Measurements from ENCODE around the gene NCK2.

DNA sequence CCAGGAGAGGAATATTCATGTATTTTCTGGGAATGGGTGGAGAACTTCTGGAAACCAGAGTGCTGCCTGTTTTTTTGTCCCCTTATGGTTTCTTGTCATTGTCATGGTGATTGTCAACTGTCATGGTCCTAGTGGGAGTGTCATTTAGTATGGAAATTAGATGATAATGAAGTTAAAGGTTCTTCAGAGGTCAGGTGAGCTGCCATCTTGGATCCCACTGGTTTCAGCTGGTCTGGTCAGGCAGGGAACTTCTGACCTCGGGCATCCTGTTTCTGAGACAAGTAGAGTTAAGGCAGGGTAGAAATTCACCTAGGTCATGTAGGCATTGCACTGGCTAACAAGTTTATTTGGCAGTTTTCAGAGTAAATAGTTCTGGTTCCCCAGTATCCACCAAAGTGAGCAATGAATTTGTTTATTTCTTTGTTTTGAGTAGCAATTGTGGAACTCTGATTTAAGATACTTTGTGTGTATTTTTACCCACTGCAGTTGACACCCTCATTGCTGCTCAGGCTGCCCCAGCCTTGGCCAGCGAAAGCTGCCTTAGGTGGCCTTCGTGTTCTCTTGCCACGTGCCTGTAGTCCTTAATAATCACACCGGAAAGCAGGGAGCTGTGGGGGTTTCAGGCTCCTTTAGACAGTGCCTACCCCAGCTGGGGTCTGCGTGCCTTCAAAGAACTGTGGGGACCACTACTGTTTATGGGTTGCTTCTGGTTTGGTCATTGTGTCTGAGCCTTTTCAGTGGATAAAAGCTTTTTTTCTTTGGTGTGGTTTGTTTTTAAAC, 48.7 kb downstream of the NCK2 start:
- TF ChIP-seq, protein P1, sequence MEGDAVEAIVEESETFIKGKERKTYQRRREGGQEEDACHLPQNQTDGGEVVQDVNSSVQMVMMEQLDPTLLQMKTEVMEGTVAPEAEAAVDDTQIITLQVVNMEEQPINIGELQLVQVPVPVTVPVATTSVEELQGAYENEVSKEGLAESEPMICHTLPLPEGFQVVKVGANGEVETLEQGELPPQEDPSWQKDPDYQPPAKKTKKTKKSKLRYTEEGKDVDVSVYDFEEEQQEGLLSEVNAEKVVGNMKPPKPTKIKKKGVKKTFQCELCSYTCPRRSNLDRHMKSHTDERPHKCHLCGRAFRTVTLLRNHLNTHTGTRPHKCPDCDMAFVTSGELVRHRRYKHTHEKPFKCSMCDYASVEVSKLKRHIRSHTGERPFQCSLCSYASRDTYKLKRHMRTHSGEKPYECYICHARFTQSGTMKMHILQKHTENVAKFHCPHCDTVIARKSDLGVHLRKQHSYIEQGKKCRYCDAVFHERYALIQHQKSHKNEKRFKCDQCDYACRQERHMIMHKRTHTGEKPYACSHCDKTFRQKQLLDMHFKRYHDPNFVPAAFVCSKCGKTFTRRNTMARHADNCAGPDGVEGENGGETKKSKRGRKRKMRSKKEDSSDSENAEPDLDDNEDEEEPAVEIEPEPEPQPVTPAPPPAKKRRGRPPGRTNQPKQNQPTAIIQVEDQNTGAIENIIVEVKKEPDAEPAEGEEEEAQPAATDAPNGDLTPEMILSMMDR (IDR thresholded peaks at IDR 0.05), result no peak
- TF ChIP-seq POLR2AphosphoS5 (IDR thresholded peaks at IDR 0.05) (no peak), POLR2A (IDR thresholded peaks at IDR 0.05; ENCODE audit: low read depth) (no peak), EP300 (IDR thresholded peaks at IDR 0.05) (no peak)
